HG02885 (cell line): ENCODE measurements around the gene ZNF407.

Experiments
- ATAC-seq: cut with Tn5 transposase; IDR thresholded peaks from one replicate; pipeline ENCODE4 v1.9.1; 2021; ENCODE audit warnings: mild to moderate bottlenecking; ENCODE audit not compliant: unreplicated experiment, poor library complexity

ZNF407 gene

GRCh38 chr18:74901362-74902146, 303.9 kb downstream of the ZNF407 start:
- ATAC-seq: no peak

DNA sequence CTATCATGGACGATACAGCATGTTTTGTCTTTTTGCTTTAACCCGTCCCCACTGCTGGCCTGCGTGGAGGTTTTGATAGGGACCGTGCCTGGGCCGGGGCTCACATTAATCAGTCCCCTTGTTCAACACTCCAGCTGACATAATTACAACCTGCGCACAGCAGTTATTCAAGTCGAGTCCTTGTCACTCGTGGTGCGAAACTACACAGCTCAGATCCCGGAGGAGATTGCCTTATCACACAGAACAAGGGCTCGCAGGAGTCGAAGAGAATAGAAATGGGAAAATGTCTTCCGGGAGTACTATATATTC, 304.4 kb downstream of the ZNF407 start:
- no peak for ATAC-seq

GRCh38 chr18:74905247-74905646, 307.6 kb downstream of the ZNF407 start:
- no peak for ATAC-seq

DNA sequence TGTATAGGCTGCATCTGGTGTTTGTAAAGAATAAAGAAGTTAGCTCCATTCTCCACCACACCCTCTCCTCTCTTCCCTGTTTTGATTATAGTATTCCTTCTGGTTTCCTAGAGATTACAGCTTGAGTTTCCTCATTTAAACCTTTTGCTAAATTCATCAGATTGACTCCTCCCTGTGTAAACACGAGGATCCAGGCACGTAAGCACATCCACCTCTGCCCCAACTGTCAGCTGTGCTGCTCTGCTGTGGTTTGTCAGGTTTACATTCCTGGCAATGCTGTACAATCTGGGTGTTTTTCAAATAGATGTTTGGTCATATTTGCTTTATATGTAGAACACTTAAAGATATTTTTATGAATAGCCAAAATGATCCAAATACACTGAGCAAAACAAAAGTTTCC, 308.5 kb downstream of the ZNF407 start:
- ATAC-seq: no peak

DNA sequence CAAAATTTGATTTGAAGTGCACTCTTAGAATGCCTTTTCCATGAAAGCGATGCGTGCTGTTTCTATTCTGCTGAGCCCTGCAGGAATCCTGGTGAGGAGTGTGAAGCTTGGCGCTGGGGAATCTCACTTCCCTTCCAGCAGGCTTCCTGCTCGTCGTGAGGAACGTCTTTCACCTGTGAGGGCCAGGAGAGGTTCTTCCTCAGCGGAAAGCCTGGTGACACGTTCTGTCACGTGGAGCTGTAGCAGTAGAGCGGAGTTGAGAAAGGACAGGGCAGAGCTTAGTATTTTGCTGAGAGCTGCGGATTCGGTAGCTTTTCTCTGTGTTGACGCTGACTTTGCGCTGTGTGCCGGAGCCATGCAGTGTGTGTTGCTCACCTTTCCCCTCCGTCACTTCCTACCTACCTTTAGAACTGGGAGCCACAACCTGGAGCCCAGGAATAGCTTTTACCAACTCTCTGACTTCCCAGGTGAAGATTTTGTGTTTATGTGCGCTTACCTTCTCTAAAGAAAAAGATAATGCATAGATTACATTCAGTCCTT, 316.5 kb downstream of the ZNF407 start:
- ATAC-seq: no peak

GRCh38 chr18:74914648-74915047, 317.0 kb downstream of the ZNF407 start:
- no peak for ATAC-seq

DNA sequence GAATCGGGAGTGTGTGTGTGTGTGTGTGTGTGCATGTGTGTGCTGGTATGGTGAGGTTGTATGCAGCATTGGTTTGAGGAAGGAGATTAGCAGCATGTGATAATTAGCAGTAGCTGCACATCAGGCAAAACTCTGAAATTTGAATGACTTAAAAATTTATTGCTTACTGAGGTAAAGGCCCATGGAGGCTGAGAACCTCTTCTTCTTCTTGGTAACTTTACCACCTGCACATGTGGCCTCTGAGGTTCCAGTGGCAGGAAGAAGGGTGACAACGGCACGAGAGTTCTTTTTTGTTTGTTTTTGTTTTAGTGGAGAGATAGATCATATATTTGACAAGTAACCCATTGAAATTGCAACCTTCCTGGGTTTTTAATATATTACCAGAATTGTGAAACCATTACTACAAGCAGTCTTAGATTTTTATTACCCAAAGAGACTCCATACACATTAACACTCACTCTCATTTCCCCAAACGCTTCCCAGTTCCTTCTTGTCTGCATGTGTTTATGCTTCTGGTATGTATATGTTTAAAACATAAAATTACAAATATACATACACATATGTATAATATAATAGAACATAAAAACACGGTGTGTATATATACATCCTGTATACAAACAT, 319.2 kb downstream of the ZNF407 start:
- ATAC-seq: no peak

DNA sequence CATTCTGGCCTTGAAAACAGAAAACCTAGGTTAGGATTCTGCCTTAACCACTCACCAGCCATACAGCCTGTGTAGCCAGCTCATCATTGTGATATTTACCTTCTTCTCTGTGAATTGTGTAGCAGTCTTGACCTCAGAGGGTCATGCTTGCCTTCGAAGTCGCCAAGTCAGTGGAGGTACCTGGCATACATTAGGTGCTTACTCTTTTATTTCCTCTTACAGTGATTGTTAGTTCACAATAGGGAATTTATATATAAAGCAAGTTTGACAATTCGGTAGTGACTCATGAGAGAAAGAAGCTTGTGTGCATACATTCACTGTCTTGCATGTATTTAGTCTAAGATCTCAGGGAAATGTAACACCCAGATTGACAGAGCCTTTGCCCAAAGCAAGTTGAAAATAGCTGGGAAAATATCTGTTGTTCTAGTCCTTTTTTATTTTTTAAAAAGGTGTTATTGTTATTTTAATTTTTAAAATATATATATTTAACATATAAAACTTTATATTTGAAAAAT, 320.7 kb downstream of the ZNF407 start:
- ATAC-seq: no peak

DNA sequence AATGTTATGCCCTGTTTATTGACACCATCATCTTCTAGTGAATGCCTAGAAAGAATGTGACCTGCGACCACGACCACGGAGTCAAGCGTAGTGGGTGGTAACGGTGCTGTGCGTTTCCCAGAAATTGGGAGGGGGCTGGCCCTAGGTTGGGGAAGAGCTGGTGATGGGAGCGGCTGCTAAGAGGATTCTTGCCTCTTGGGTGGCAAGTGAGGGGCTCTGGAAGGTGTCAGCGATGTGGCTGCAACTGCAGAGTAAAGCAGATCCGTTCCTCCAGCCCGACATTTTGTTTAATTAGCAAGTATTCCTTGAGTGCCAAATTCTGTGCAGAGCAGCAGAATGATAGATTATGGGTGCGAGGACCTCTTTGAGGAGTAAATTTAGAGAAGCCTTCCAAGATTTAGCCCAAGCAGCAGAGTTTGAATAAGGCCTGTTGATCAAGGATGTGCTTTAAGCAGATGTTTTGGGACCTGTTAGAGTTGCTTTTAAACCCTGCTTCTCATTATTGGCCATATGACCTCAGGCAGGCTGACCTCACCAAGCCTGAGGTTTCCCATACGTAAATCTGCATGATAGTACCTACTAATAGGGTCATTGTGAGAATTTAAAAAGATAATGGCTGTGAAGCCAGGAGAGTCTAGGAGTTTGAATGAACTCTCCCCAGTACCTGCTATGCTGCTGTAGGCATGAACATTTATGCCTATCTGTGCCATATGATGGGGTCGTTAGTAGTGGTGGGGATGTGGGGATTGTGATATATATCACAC, 323.6 kb downstream of the ZNF407 start:
- no peak for ATAC-seq

DNA sequence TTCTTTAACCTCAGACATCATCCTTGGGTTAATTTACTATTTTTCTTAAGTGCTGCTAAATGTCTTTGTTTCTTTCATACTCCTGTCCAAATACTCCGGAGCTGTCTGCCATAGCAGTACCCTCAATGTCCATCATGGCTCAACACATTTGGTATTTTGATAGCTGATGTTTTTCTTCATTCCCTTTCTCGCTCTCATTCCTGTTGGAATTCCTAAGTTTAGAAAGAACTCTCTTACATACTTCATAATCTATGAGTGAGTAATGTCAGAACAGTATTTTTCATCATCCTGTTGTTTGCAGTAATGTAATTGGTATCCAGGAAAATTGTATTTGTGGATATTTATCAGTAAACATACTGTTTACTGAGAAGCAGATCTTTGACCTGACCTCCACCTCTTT, 328.4 kb downstream of the ZNF407 start:
- ATAC-seq: no peak

DNA sequence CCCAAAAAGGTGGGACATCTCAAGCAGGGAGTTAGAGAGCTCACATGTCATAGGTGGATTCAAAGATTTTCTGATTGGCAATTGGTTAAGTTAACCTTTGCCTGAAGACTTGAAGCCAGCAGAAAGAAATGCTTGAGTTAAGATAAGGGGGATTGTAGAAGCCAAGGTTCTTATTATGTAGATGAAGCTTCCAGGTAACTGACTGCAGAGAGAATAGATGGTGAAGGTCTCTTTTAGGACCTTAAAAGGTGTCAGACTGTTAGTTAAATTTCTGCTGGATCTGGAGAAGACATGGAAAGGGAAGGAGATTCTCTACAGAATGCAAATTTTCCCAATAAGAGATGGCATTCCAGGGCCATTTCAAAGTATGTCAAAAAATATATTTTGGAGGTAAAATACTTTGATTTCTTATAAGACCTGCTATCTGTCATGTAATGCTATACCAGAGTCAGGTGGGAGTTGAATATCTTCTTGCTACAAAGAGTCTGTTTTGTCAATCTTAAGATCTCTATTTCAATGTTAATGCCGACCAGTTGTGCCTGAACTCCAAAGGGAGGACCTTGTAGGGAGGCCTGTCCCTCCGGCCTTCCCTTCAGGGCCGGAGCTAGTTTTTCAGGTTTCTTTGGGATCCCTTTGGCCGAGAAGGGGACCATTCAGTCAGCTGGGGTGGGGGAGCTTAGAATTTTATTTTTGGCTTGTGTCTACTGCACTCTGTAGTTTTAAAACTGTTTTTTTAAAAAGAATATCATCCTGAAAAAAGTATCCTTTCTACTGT, 330.7 kb downstream of the ZNF407 start:
- ATAC-seq: no peak

GRCh38 chr18:74929110-74929509, 331.4 kb downstream of the ZNF407 start:
- ATAC-seq: no peak

DNA sequence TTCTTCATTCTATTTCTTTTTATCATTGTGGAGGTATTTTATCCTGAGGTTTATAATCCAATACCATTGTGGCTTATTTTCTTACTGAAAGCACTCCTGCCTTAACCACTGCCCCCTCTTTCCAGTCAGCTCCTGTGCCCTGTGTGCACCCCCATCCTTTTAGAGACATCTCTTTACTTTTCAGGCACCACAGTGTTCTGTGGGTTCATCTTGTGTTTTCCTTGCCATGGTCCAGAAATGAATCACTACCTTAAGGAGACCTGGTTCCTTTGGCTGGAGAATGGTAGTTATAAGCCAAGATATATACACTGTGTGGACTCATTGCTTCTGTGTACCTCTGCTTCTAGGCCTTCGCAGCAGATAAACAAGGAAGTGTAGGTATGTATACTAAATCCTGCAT, 332.9 kb downstream of the ZNF407 start:
- no peak for ATAC-seq

- no peak for ATAC-seq
These were observed 336.3 kb downstream of the ZNF407 start for GRCh38 chr18:74933930-74934329.

DNA sequence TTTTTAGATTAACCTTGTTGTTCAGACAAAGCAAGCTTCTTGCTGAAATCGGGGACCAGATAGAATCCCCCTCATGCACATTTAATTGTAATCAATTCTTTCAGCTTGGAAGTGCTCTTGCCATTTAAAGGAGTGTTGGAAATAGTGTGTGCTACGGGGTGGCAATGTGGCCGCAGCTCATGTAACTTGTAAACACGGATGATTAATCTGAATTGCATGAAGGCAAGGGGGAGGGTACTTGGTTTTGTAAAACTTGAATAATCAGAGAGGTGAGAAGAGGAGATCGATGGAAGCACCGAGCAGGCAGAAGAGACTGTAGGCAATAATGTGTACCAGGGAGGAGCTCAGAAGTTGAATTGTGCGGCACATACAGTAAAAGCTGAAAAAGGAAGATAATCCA, 337.8 kb downstream of the ZNF407 start:
- no peak for ATAC-seq

DNA sequence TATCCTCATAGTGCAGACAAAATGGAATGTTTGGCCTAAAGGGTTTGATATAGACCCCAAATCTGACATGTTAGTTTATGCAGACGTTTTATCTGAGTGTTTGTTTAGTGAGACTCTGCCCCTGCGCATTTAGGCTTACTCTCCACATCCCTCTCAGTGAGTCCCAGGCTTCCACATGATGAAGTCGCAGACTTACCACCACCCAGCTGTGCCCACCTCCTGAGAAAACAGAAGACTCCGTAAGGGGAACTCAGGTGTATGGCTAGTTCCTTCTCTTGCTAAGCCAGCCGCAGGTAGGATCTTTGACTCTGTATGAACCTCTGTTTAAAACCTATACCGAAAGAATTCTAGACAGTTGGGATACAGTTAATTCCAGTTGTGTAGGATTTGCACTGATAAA, 338.7 kb downstream of the ZNF407 start:
- no peak for ATAC-seq

- no peak for ATAC-seq
These were observed 339.6 kb downstream of the ZNF407 start for GRCh38 chr18:74937291-74937690.

DNA sequence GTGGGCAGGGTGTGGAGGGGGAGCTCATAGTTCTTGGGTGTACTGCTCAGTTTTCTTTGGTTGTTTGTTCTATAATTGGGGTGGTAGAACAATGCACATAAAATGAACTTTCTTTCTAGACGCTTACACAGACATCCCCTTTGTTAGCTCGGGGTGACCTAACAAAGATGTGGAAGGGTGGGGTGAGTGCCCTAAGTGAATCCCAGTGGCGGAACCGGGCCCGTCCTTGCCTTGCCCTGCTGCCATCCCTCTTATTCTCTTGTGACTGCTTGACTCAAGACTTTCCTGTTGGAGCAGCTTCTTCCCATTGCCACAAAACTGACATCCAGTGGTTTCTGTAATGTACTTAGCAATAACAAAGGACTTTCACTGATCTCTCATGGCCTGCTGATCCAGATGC, 343.2 kb downstream of the ZNF407 start:
- no peak for ATAC-seq

DNA sequence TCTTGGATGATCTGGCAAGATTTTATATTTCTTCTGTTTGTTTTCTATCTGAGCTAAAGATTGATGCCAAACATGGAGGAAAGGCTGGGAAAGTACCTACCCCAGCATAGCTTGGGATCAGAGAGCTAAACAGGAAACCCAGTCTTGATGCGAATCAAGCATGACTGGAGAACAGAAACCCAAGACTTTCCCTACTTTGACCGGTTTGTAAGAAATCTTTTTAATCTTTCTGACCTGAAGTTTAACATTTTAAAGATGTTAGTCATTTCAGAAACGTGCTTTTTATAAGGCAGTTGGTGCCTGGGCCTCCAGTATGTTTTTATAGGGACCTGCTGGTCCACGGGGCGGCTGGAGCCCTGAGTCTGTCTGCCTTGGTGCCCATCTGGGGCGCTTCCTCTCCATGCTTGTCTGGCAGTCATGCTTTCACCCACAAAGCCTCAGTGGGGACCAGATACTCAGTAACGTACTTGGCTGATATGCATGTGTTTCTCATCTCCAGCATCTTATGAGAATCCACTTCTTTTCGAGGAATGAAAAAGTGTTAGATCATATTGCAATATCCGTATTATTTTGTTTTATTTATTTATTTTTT, 344.7 kb downstream of the ZNF407 start:
- ATAC-seq: peak; percentile 59

DNA sequence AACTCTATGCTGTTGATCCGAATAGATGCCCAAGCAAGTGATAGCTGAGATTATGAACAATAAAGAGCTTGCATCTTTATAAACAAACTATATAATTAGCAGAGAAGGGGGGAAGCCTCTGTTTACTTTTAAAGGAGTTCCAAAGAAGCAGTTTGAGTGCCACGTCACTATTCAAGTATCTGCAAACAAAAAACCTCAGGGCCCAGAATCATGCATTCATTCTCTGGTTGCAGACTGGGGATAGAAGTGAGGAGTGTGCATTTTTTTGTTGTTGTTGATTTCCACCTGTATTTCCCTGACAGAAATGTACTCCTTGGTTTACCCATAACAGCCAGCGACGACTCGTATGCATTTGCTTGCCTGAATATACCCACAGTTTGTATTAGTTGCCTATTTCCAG, 347.0 kb downstream of the ZNF407 start:
- ATAC-seq: no peak
